Neural cell (in vitro differentiated cells): Measurements from ENCODE around the gene TFCP2. TPM values are rescaled to one million over a fixed set of nuclear protein-coding genes. Genes with fewer than 3 reads are reported as not detected.
"Not testable (repeated sequence)": the region's sequence is repeated elsewhere in the genome, so short reads cannot be mapped to it uniquely, and the experiment has no call there.

Experiments used
- H2AFZ ChIP-seq: fragments of 200-600, 300-800 bp; sonication (generic), shearing (Covaris generic); 2 replicates; pipeline ENCODE4 v1.6.0; 2014; ENCODE audit warnings: low read depth, mild to moderate bottlenecking, antibody characterized with exemption, low read length, moderate library complexity
- H3F3A ChIP-seq: fragments of 200-600 bp; shearing (Covaris generic); 2 replicates; pipeline ENCODE4 v1.6.1; 2016; ENCODE audit warnings: mild to moderate bottlenecking, moderate library complexity, mixed read lengths, antibody characterized with exemption, low read length; ENCODE audit not compliant: insufficient read depth, poor library complexity, severe bottlenecking
- H3K27ac ChIP-seq: fragments of 200-600, 300-800 bp; sonication (generic), shearing (Covaris generic); 2 replicates; pipeline ENCODE4 v1.5.1; 2014; ENCODE audit warnings: mild to moderate bottlenecking, low read length, moderate library complexity
- H3K27me3 ChIP-seq: fragments of 300-800, 200-600 bp; sonication (generic), shearing (Covaris generic); 2 replicates; pipeline ENCODE4 v1.6.0; 2014; ENCODE audit warnings: mild to moderate bottlenecking, low read depth, low read length, moderate library complexity; ENCODE audit not compliant: insufficient read depth
- H3K36me3 ChIP-seq: fragments of 300-800, 200-600 bp; sonication (generic), shearing (Covaris generic); 2 replicates; pipeline ENCODE4 v1.5.1; 2014; ENCODE audit warnings: mild to moderate bottlenecking, antibody characterized with exemption, low read length, moderate library complexity; ENCODE audit not compliant: insufficient read depth
- H3K4me2 ChIP-seq: fragments of 300-800, 200-600 bp; sonication (generic), shearing (Covaris generic); 2 replicates; pipeline ENCODE4 v1.6.0; 2014; ENCODE audit warnings: mild to moderate bottlenecking, low read length
- H3K4me3 ChIP-seq: fragments of 300-800, 200-600 bp; sonication (generic), shearing (Covaris generic); 2 replicates; pipeline ENCODE4 v1.5.1; 2014; ENCODE audit warnings: mild to moderate bottlenecking, low read length, moderate library complexity
- H3K79me2 ChIP-seq: fragments of 200-600 bp; shearing (Covaris generic); replicated peaks from 2 replicates; pipeline ENCODE4 v1.6.0; 2014; ENCODE audit warnings: mild to moderate bottlenecking, low read length, moderate library complexity; ENCODE audit not compliant: insufficient read depth
- H3K9ac ChIP-seq: fragments of 300-800, 200-600 bp; sonication (generic), shearing (Covaris generic); 2 replicates; pipeline ENCODE4 v1.6.1; 2016; ENCODE audit warnings: mild to moderate bottlenecking, low read length, mixed read lengths
- H3K9me2 ChIP-seq: fragments of 200-600 bp; shearing (Covaris generic); 2 replicates; pipeline ENCODE4 v1.6.1; 2016; ENCODE audit warnings: mild to moderate bottlenecking, low read length, mixed read lengths; ENCODE audit not compliant: insufficient read depth
- H3K9me3 ChIP-seq: fragments of 200-600, 300-800 bp; sonication (generic), shearing (Covaris generic); 2 replicates; pipeline ENCODE4 v1.6.1; 2016; ENCODE audit warnings: mild to moderate bottlenecking, mixed run types, low read length, moderate library complexity, mixed read lengths
- H4K20me1 ChIP-seq: fragments of 200-600 bp; shearing (Covaris generic); 2 replicates; pipeline ENCODE4 v1.6.1; 2016; ENCODE audit warnings: mild to moderate bottlenecking, mixed run types; ENCODE audit not compliant: insufficient read depth
- EP300 ChIP-seq: fragments of 450-650 bp; conservative IDR thresholded peaks from 2 replicates; pipeline ENCODE4 v1.6.1; 2014; ENCODE audit warnings: antibody characterized with exemption, mild to moderate bottlenecking, moderate library complexity; ENCODE audit not compliant: poor library complexity, severe bottlenecking
- EZH2 ChIP-seq: fragments of 200-600, 300-800 bp; shearing (Covaris generic), sonication (generic); IDR thresholded peaks from 2 replicates; pipeline ENCODE4 v1.6.1; 2014; ENCODE audit warnings: antibody characterized with exemption, low read length, borderline replicate concordance, mild to moderate bottlenecking; ENCODE audit not compliant: insufficient read depth, poor library complexity, severe bottlenecking
- MXI1 ChIP-seq: fragments of 450-650 bp; conservative IDR thresholded peaks from 2 replicates; pipeline ENCODE4 v1.6.1; 2014; ENCODE audit warnings: antibody characterized with exemption, mild to moderate bottlenecking; ENCODE audit not compliant: poor library complexity, severe bottlenecking
- POLR2AphosphoS5 ChIP-seq: IDR thresholded peaks from 2 replicates; pipeline ENCODE4 v1.6.1; 2012
- RAD21 ChIP-seq: fragments of 450-650 bp; conservative IDR thresholded peaks from 2 replicates; pipeline ENCODE4 v1.6.1; 2014; ENCODE audit warnings: antibody characterized with exemption, mild to moderate bottlenecking, moderate library complexity
- SMC3 ChIP-seq: fragments of 450-650 bp; conservative IDR thresholded peaks from 2 replicates; pipeline ENCODE4 v1.6.1; 2014; ENCODE audit warnings: antibody characterized with exemption, mild to moderate bottlenecking, moderate library complexity; ENCODE audit not compliant: poor library complexity
- TAF1 ChIP-seq: IDR thresholded peaks from 2 replicates; pipeline ENCODE4 v1.6.1; 2012; ENCODE audit warnings: low read depth
- polyA plus RNA-seq: library from polyadenylated mRNA; depleted of rRNA; stranded (reverse); fragments of >200 nt; gene quantifications from 2 replicates; pipeline ENCODE4 v1.2.3, GENCODE V29; 2014
- TF ChIP-seq, protein P1 (sequence below): IDR thresholded peaks from 2 replicates; pipeline ENCODE4 v1.6.1; 2012; ENCODE audit warnings: borderline replicate concordance
- TF ChIP-seq, protein P2 (sequence below): fragments of 450-650 bp; IDR thresholded peaks from 2 replicates; pipeline ENCODE4 v1.5.1; 2014; ENCODE audit warnings: antibody characterized with exemption, mild to moderate bottlenecking, moderate library complexity; ENCODE audit not compliant: poor library complexity, severe bottlenecking

Gene TFCP2
- polyA plus RNA-seq, 1 donor from 2014 or later = 28.6 TPM

DNA sequence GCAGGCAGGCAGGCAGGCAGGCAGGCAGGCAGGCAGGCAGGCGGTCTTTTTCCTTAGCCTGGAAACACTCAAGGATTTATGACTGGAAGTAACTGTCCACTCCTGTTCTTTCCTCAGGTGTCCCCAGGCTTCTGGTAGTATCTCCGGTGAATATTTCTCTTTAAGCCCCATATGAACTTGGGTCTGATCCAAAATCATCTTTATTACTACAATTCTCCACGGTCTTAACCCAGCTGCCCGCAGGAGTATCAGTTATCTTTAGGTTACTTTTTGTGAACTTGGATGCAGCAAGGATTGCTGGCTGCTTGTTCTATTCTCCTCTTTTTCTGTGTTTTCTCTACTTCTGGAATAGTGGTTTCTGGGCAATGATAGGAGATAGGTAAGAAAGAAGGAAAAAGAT, 92.8 kb downstream of the TFCP2 start (continued):
- no peak for TF ChIP-seq MXI1

DNA sequence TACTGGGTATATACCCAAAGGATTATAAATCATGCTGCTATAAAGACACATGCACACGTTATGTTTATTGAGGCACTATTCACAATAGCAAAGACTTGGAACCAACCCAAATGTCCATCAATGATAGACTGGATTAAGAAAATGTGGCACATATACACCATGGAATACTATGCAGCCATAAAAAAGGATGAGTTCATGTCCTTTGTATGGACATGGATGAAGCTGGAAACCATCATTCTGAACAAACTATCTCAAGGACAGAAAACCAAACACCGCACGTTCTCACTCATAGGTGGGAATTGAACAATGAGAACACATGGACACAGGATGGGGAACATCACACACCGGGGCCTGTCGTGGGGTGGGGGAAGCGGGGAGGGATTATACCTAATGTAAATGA, 94.1 kb downstream of the TFCP2 start:
- not testable (repeated sequence) for H3K4me3 ChIP-seq, H3K36me3 ChIP-seq, H3K27ac ChIP-seq, H2AFZ ChIP-seq, H3F3A ChIP-seq, H3K9me2 ChIP-seq, H3K27me3 ChIP-seq, H3K9ac ChIP-seq, H3K9me3 ChIP-seq, H3K4me2 ChIP-seq
- peaks cover 45% of the 10 kb centered on the region for H4K20me1 ChIP-seq
- peaks cover 65% of the 10 kb centered on the region for H3K79me2 ChIP-seq

DNA sequence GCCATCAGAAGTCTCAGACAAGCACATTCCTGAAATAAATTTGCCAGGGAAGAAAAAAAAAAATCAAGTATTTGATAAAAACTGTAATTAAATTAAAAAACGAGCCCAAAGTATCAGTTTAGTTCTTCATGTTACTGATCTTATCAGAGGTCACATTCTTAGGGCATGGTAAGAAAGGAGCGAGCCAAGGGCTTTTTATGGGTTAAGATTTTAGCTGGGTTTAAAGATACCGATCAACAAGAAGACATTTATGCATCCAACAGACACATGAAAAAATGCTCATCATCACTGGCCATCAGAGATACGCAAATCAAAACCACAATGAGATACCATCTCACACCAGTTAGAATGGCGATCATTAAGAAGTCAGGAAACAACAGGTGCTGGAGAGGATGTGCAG, 94.6 kb downstream of the TFCP2 start:
- H3K36me3 ChIP-seq, H3K9ac ChIP-seq, H3K27me3 ChIP-seq, H3F3A ChIP-seq, H3K4me3 ChIP-seq, H3K27ac ChIP-seq, H3K9me2 ChIP-seq, H3K9me3 ChIP-seq, H2AFZ ChIP-seq, H3K4me2 ChIP-seq: not testable (repeated sequence)
- peaks cover 45% of the 10 kb centered on the region for H4K20me1 ChIP-seq
- peaks cover 68% of the 10 kb centered on the region for H3K79me2 ChIP-seq

DNA sequence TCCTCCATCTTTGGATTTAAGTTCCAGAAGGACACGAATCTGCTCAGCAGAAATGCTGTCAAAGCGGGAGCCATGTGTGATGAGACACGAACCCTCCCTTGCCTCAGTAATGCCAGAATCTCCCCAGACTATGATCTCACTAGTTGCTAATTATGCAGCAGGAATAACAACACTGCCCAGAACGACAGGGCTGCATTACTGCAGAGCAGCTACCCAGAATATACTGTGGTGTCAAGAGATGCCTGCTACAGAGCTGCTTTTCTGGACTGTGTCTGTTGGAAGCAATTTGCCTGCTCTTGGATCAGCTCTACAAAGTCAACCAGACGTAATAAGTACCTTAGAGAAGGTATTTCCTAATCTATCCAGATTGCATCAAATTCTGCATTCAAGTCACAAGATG, 95.0 kb downstream of the TFCP2 start:
- Histone ChIP-seq H3K4me2 (no peak overlapping the region), H3F3A (no peaks in the 10 kb centered on the region), H3K36me3 (no peaks in the 10 kb centered on the region), H3K9me2 (no peaks in the 10 kb centered on the region), H3K9me3 (no peaks in the 10 kb centered on the region), H3K4me3 (peak overlapping the region; percentile 38), H3K79me2 (peaks cover 68% of the 10 kb centered on the region), H3K27ac (no peak overlapping the region), H4K20me1 (peaks cover 45% of the 10 kb centered on the region), H3K27me3 (no peaks in the 10 kb centered on the region), H3K9ac (no peak overlapping the region), H2AFZ (no peak overlapping the region)
- no peak for TF ChIP-seq TAF1

DNA sequence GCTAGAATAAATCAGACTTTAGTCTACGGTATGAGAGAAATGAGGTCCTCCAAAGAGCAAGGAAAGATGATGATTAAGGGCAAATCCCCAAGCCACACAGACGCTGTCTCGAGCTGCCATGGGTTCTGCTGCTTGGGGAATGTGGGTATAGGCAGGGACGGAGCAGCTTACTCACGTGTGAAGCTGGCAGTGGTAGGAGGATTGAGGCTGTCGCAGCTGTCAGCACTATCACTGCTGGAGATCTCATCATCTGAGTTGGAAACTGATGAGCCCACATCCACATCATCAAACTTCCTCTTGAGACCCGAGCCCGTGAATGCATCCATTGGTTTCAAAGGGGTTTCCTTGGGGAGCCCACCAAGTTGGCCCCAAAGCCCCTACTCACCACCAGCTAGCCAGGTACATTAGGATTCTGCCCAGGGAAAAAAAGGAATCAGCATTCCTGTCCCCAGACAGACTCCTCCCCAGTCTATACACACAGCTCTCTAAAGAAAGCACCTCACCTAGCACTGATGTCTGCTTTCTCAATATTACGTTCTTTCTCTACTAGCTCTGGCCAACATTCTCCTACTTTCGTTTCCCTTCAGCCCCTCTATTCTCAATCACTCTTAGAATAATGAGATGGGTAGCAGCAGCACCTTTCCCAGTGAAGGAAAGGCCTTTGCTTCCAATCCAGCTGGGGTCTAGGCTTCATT, 96.6 kb downstream of the TFCP2 start:
- TF ChIP-seq, protein P1, sequence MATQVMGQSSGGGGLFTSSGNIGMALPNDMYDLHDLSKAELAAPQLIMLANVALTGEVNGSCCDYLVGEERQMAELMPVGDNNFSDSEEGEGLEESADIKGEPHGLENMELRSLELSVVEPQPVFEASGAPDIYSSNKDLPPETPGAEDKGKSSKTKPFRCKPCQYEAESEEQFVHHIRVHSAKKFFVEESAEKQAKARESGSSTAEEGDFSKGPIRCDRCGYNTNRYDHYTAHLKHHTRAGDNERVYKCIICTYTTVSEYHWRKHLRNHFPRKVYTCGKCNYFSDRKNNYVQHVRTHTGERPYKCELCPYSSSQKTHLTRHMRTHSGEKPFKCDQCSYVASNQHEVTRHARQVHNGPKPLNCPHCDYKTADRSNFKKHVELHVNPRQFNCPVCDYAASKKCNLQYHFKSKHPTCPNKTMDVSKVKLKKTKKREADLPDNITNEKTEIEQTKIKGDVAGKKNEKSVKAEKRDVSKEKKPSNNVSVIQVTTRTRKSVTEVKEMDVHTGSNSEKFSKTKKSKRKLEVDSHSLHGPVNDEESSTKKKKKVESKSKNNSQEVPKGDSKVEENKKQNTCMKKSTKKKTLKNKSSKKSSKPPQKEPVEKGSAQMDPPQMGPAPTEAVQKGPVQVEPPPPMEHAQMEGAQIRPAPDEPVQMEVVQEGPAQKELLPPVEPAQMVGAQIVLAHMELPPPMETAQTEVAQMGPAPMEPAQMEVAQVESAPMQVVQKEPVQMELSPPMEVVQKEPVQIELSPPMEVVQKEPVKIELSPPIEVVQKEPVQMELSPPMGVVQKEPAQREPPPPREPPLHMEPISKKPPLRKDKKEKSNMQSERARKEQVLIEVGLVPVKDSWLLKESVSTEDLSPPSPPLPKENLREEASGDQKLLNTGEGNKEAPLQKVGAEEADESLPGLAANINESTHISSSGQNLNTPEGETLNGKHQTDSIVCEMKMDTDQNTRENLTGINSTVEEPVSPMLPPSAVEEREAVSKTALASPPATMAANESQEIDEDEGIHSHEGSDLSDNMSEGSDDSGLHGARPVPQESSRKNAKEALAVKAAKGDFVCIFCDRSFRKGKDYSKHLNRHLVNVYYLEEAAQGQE = no peak
- TF ChIP-seq RAD21 = no peak
- TF ChIP-seq TAF1 = no peak
- TF ChIP-seq POLR2AphosphoS5 = no peak
- no peak for TF ChIP-seq EP300
- TF ChIP-seq, protein P2, sequence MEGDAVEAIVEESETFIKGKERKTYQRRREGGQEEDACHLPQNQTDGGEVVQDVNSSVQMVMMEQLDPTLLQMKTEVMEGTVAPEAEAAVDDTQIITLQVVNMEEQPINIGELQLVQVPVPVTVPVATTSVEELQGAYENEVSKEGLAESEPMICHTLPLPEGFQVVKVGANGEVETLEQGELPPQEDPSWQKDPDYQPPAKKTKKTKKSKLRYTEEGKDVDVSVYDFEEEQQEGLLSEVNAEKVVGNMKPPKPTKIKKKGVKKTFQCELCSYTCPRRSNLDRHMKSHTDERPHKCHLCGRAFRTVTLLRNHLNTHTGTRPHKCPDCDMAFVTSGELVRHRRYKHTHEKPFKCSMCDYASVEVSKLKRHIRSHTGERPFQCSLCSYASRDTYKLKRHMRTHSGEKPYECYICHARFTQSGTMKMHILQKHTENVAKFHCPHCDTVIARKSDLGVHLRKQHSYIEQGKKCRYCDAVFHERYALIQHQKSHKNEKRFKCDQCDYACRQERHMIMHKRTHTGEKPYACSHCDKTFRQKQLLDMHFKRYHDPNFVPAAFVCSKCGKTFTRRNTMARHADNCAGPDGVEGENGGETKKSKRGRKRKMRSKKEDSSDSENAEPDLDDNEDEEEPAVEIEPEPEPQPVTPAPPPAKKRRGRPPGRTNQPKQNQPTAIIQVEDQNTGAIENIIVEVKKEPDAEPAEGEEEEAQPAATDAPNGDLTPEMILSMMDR = no peak
- no peak for TF ChIP-seq MXI1
- TF ChIP-seq SMC3 = no peak
- TF ChIP-seq EZH2 = no peak
- Histone ChIP-seq H3K9ac (no peak overlapping the region), H3K4me3 (peak overlapping the region; percentile 2), H3K4me2 (no peak overlapping the region), H3K79me2 (peaks cover 57% of the 10 kb centered on the region), H3F3A (no peaks in the 10 kb centered on the region), H3K27ac (no peak overlapping the region), H4K20me1 (peaks cover 35% of the 10 kb centered on the region), H3K36me3 (no peaks in the 10 kb centered on the region), H2AFZ (no peak overlapping the region), H3K9me2 (no peaks in the 10 kb centered on the region), H3K9me3 (no peaks in the 10 kb centered on the region), H3K27me3 (no peaks in the 10 kb centered on the region)
